Frontal cortex (tissue), 1 donor: ENCODE data around the gene TRABD. TPM values are rescaled to one million over a fixed set of nuclear protein-coding genes. Genes with fewer than 3 reads are reported as not detected.

Experiments used
- total RNA-seq: library from RNA; depleted of rRNA; stranded (reverse); fragments of >200 nt; gene quantifications from one replicate; pipeline ENCODE4 v1.2.3, GENCODE V29; 2014

Gene TRABD
- total RNA-seq, 1 donor from 2014 or later, result 4.9 TPM

Other genes starting within 250 kb of the TRABD start
- gene PIM3, start 225.1 kb upstream of the TRABD start, total RNA-seq, result 16.3 TPM
- gene IL17REL, start 173.1 kb upstream of the TRABD start, total RNA-seq, result under 0.01 TPM
- gene TTLL8, start 127.6 kb upstream of the TRABD start, total RNA-seq, result not detected
- gene MLC1, start 100.5 kb upstream of the TRABD start, total RNA-seq, result 17.9 TPM
- gene MOV10L1, start 95.9 kb upstream of the TRABD start, total RNA-seq, result 3.3 TPM
- gene PANX2, start 15.2 kb upstream of the TRABD start, total RNA-seq, result 2.0 TPM
- 6.1 TPM for gene SELENOO, start 15.1 kb downstream of the TRABD start, total RNA-seq
- 29.3 TPM for gene TUBGCP6, start 59.1 kb downstream of the TRABD start, total RNA-seq
- 16.7 TPM for gene HDAC10, start 65.4 kb downstream of the TRABD start, total RNA-seq
- gene MAPK12, start 75.8 kb downstream of the TRABD start, total RNA-seq, result 11.4 TPM
- 16.3 TPM for gene MAPK11, start 84.5 kb downstream of the TRABD start, total RNA-seq
- gene PLXNB2, start 121.7 kb downstream of the TRABD start, total RNA-seq, result 44.4 TPM
- 19.6 TPM for gene DENND6B, start 141.1 kb downstream of the TRABD start, total RNA-seq
- gene PPP6R2, start 157.4 kb downstream of the TRABD start, total RNA-seq, result 62.4 TPM